ENCODE data around the gene EXOSC5. TPM values are rescaled to one million over a fixed set of nuclear protein-coding genes. Genes with fewer than 3 reads are reported as not detected.
A peak's percentile ranks its signal among the peaks of the same experiment; 100 is the strongest.

Gene EXOSC5
- total and polyA plus RNA-seq, 9 of the 15 experiments (the other 6 are each of a cell fraction or from before 2014, with no cell fraction given): 10.9 to 75.5 (median 37.8) TPM

DNA sequence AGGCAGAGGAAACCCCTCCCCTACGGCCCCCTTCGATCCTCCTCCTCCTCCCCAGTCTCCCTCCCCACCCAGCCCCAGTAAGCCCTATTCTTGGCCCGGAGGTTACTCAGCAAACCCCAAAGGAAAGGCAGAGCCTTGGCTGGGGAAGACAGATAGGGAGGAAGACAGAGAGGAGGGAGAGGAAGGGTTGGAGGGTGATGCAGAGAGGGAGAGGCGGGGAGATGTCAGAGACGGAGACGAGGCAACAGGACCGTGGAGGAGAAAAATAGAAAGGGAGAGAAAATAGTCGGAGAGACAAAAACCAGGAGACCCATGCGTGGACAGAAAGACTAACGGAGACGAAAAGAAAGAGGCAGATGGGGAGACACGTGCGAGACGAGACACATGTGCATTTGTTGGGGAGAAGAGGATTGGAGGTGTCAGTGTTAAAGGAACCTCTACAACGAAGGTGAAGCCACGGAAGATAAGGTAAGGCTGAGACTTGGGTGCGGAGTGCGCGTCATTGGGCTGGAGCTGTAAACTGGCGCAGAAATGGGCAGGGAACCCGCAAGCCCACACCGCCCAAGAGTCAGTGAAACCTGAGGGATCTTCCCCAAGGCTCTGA lies 46.3 kb downstream of the EXOSC5 start (continued):
- TF ChIP-seq, protein P1, sequence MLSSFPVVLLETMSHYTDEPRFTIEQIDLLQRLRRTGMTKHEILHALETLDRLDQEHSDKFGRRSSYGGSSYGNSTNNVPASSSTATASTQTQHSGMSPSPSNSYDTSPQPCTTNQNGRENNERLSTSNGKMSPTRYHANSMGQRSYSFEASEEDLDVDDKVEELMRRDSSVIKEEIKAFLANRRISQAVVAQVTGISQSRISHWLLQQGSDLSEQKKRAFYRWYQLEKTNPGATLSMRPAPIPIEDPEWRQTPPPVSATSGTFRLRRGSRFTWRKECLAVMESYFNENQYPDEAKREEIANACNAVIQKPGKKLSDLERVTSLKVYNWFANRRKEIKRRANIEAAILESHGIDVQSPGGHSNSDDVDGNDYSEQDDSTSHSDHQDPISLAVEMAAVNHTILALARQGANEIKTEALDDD (IDR thresholded peaks at IDR 0.05): no peak
- TF ChIP-seq LARP7 (IDR thresholded peaks at IDR 0.05): peak; percentile 45; the same call in 1 of the 2 replicates
- TF ChIP-seq CHD2 (IDR thresholded peaks at IDR 0.05; ENCODE audit: low read depth, low read length): no peak
- TF ChIP-seq, protein P2, sequence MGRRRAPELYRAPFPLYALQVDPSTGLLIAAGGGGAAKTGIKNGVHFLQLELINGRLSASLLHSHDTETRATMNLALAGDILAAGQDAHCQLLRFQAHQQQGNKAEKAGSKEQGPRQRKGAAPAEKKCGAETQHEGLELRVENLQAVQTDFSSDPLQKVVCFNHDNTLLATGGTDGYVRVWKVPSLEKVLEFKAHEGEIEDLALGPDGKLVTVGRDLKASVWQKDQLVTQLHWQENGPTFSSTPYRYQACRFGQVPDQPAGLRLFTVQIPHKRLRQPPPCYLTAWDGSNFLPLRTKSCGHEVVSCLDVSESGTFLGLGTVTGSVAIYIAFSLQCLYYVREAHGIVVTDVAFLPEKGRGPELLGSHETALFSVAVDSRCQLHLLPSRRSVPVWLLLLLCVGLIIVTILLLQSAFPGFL (CRISPR knock-in tag; IDR thresholded peaks at IDR 0.05): no peak
- TF ChIP-seq, protein P3, sequence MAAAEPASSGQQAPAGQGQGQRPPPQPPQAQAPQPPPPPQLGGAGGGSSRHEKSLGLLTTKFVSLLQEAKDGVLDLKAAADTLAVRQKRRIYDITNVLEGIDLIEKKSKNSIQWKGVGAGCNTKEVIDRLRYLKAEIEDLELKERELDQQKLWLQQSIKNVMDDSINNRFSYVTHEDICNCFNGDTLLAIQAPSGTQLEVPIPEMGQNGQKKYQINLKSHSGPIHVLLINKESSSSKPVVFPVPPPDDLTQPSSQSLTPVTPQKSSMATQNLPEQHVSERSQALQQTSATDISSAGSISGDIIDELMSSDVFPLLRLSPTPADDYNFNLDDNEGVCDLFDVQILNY (CRISPR knock-in tag; IDR thresholded peaks at IDR 0.05): no peak
- TF ChIP-seq KLF6 (CRISPR knock-in tag; IDR thresholded peaks at IDR 0.05; ENCODE audit: borderline replicate concordance): no peak
- no peak for TF ChIP-seq NELFE (IDR thresholded peaks at IDR 0.05; ENCODE audit: insufficient read depth, insufficient read length)
- TF ChIP-seq EZH2 (IDR thresholded peaks at IDR 0.05; ENCODE audit: borderline replicate concordance, low read depth, low read length): no peak
- no peak for TF ChIP-seq RFX1 (IDR thresholded peaks at IDR 0.05)
- TF ChIP-seq, protein P4, sequence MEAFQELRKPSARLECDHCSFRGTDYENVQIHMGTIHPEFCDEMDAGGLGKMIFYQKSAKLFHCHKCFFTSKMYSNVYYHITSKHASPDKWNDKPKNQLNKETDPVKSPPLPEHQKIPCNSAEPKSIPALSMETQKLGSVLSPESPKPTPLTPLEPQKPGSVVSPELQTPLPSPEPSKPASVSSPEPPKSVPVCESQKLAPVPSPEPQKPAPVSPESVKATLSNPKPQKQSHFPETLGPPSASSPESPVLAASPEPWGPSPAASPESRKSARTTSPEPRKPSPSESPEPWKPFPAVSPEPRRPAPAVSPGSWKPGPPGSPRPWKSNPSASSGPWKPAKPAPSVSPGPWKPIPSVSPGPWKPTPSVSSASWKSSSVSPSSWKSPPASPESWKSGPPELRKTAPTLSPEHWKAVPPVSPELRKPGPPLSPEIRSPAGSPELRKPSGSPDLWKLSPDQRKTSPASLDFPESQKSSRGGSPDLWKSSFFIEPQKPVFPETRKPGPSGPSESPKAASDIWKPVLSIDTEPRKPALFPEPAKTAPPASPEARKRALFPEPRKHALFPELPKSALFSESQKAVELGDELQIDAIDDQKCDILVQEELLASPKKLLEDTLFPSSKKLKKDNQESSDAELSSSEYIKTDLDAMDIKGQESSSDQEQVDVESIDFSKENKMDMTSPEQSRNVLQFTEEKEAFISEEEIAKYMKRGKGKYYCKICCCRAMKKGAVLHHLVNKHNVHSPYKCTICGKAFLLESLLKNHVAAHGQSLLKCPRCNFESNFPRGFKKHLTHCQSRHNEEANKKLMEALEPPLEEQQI (IDR thresholded peaks at IDR 0.05): no peak
- no peak for TF ChIP-seq ATF7 (IDR thresholded peaks at IDR 0.05)
- TF ChIP-seq SOX6 (IDR thresholded peaks at IDR 0.05): no peak
- no peak for TF ChIP-seq KDM4B (IDR thresholded peaks at IDR 0.05; ENCODE audit: borderline replicate concordance in 2 of 2, low read depth in 1 of 2)
- TF ChIP-seq, protein P5, sequence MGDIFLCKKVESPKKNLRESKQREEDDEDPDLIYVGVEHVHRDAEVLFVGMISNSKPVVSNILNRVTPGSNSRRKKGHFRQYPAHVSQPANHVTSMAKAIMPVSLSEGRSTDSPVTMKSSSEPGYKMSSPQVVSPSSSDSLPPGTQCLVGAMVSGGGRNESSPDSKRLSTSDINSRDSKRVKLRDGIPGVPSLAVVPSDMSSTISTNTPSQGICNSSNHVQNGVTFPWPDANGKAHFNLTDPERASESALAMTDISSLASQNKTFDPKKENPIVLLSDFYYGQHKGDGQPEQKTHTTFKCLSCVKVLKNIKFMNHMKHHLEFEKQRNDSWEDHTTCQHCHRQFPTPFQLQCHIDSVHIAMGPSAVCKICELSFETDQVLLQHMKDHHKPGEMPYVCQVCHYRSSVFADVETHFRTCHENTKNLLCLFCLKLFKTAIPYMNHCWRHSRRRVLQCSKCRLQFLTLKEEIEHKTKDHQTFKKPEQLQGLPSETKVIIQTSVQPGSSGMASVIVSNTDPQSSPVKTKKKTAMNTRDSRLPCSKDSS (IDR thresholded peaks at IDR 0.05; ENCODE audit: low read depth, partially characterized antibody): no peak
- no peak for TF ChIP-seq KAT7 (CRISPR knock-in tag; IDR thresholded peaks at IDR 0.05; ENCODE audit: borderline replicate concordance)
- no peak for TF ChIP-seq JUNB (CRISPR knock-in tag; conservative IDR thresholded peaks at IDR 0.05)
- TF ChIP-seq, protein P6, sequence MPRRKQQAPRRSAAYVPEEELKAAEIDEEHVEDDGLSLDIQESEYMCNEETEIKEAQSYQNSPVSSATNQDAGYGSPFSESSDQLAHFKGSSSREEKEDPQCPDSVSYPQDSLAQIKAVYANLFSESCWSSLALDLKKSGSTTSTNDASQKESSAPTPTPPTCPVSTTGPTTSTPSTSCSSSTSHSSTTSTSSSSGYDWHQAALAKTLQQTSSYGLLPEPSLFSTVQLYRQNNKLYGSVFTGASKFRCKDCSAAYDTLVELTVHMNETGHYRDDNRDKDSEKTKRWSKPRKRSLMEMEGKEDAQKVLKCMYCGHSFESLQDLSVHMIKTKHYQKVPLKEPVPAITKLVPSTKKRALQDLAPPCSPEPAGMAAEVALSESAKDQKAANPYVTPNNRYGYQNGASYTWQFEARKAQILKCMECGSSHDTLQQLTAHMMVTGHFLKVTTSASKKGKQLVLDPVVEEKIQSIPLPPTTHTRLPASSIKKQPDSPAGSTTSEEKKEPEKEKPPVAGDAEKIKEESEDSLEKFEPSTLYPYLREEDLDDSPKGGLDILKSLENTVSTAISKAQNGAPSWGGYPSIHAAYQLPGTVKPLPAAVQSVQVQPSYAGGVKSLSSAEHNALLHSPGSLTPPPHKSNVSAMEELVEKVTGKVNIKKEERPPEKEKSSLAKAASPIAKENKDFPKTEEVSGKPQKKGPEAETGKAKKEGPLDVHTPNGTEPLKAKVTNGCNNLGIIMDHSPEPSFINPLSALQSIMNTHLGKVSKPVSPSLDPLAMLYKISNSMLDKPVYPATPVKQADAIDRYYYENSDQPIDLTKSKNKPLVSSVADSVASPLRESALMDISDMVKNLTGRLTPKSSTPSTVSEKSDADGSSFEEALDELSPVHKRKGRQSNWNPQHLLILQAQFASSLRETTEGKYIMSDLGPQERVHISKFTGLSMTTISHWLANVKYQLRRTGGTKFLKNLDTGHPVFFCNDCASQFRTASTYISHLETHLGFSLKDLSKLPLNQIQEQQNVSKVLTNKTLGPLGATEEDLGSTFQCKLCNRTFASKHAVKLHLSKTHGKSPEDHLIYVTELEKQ (CRISPR knock-in tag; IDR thresholded peaks at IDR 0.05): no peak
- no peak for TF ChIP-seq NFXL1 (CRISPR knock-in tag; IDR thresholded peaks at IDR 0.05)
- no peak for TF ChIP-seq ZNF212 (CRISPR knock-in tag; IDR thresholded peaks at IDR 0.05)
